ENCODE data around the gene GRIN2D.

GRIN2D gene

DNA sequence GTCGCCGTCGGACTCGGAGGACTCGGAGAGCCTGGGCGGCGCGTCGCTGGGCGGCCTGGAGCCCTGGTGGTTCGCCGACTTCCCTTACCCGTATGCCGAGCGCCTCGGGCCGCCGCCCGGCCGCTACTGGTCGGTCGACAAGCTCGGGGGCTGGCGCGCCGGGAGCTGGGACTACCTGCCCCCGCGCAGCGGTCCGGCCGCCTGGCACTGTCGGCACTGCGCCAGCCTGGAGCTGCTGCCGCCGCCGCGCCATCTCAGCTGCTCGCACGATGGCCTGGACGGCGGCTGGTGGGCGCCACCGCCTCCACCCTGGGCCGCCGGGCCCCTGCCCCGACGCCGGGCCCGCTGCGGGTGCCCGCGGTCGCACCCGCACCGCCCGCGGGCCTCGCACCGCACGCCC is 49.8 kb downstream of the GRIN2D start:
- DNase-seq: peak; percentile 53

Measured in hematopoietic multipotent progenitor cell treated with erythropoietin and hydrocortisone succinate and interleukin-3 and kit ligand, for 4 days (in vitro differentiated cells).